Measurements from ENCODE around the gene RRM1. TPM values are rescaled to one million over a fixed set of nuclear protein-coding genes. Genes with fewer than 3 reads are reported as not detected.

Gene RRM1
- total RNA-seq, 1 donor from 2014 or later: 28.0 TPM

GRCh38 chr11:4071325-4071724 lies 23.3 kb upstream of the RRM1 start:
- Histone ChIP-seq H3K36me3 (peaks cover 13% of the 10 kb centered on the region), H3K27ac (no peak overlapping the region), H3K4me1 (peaks cover 9% of the 10 kb centered on the region), H3K9me3 (no peaks in the 10 kb centered on the region), H3K4me3 (no peak overlapping the region), H3K27me3 (no peaks in the 10 kb centered on the region)
- no peak for TF ChIP-seq CTCF (IDR thresholded peaks at IDR 0.05)
- no peak for DNase-seq
- no peak for ATAC-seq
- intact Hi-C loops (cut with DNase I): loop anchor here (5.0 to 10.0 kb wide), 2 partner anchors 117 to 224 kb away; no protein-coding TSS in a partner anchor

GRCh38 chr11:4071914-4072313 lies 22.7 kb upstream of the RRM1 start:
- DNase-seq (no peak), ATAC-seq (no peak)
- peaks cover 13% of the 10 kb centered on the region for H3K36me3 ChIP-seq
- intact Hi-C loops (cut with DNase I): loop anchor here (5.0 to 10.0 kb wide), 2 partner anchors 117 to 225 kb away; no protein-coding TSS in a partner anchor
- H3K4me1 ChIP-seq: peaks cover 9% of the 10 kb centered on the region
- H3K27ac ChIP-seq: no peak overlapping the region
- H3K4me3 ChIP-seq: no peak overlapping the region
- no peak for TF ChIP-seq CTCF (IDR thresholded peaks at IDR 0.05)
- H3K27me3 ChIP-seq: no peaks in the 10 kb centered on the region
- H3K9me3 ChIP-seq: no peaks in the 10 kb centered on the region

GRCh38 chr11:4072668-4073285 lies 21.8 kb upstream of the RRM1 start:
- Histone ChIP-seq H3K27me3 (no peaks in the 10 kb centered on the region), H3K4me1 (peaks cover 9% of the 10 kb centered on the region), H3K4me3 (no peak overlapping the region), H3K36me3 (peaks cover 13% of the 10 kb centered on the region), H3K27ac (no peak overlapping the region), H3K9me3 (no peaks in the 10 kb centered on the region)
- peak; percentile 81 for TF ChIP-seq CTCF (IDR thresholded peaks at IDR 0.05)
- intact Hi-C loops (cut with DNase I): loop anchor here (5.0 to 10.0 kb wide), 2 partner anchors 118 to 225 kb away; no protein-coding TSS in a partner anchor
- ATAC-seq (peak; percentile 95), DNase-seq (no peak)

GRCh38 chr11:4074266-4074665 lies 20.3 kb upstream of the RRM1 start:
- intact Hi-C loops (cut with DNase I): loop anchor here (5.0 to 10.0 kb wide), 2 partner anchors 119 to 227 kb away; no protein-coding TSS in a partner anchor
- no peak overlapping the region for H3K4me3 ChIP-seq
- peak; percentile 37 for ATAC-seq
- no peaks in the 10 kb centered on the region for H3K9me3 ChIP-seq
- DNase-seq: peak; percentile 60
- H3K4me1 ChIP-seq: peaks cover 9% of the 10 kb centered on the region
- TF ChIP-seq CTCF (IDR thresholded peaks at IDR 0.05): no peak
- H3K27ac ChIP-seq: no peak overlapping the region
- H3K27me3 ChIP-seq: no peaks in the 10 kb centered on the region
- H3K36me3 ChIP-seq: peaks cover 13% of the 10 kb centered on the region

GRCh38 chr11:4076774-4077173 lies 17.8 kb upstream of the RRM1 start:
- Histone ChIP-seq H3K9me3 (no peaks in the 10 kb centered on the region), H3K27me3 (no peaks in the 10 kb centered on the region), H3K4me1 (peaks cover 9% of the 10 kb centered on the region), H3K4me3 (no peak overlapping the region), H3K36me3 (peaks cover 21% of the 10 kb centered on the region), H3K27ac (no peak overlapping the region)
- ATAC-seq (no peak), DNase-seq (no peak)
- TF ChIP-seq CTCF (IDR thresholded peaks at IDR 0.05): no peak
- intact Hi-C loops (cut with DNase I): loop anchor here (10.0 kb wide), 1 partner anchor 122 kb away; no protein-coding TSS in a partner anchor
